HCEC 1CT (cell line): ENCODE data around the gene SRC.

ENCODE experiments used
- DNase-seq: peaks from one replicate; pipeline ENCODE4 v3.0.0-alpha.2; 2017

Gene SRC

GRCh38 chr20:37436527-37437186 is 90.7 kb downstream of the SRC start:
- DNase-seq: no peak

GRCh38 chr20:37437676-37438075 is 91.7 kb downstream of the SRC start:
- DNase-seq: no peak

GRCh38 chr20:37438464-37439222 is 92.7 kb downstream of the SRC start:
- no peak for DNase-seq

GRCh38 chr20:37439223-37439933 is 93.4 kb downstream of the SRC start:
- DNase-seq: no peak

GRCh38 chr20:37441023-37441422 is 95.1 kb downstream of the SRC start:
- no peak for DNase-seq

- DNase-seq: no peak
Observed at GRCh38 chr20:37442547-37442946, 96.6 kb downstream of the SRC start.

GRCh38 chr20:37442986-37443385 is 97.0 kb downstream of the SRC start:
- DNase-seq: no peak

GRCh38 chr20:37443596-37443995 is 97.7 kb downstream of the SRC start:
- DNase-seq: no peak

- no peak for DNase-seq
Observed at GRCh38 chr20:37445041-37445440, 99.1 kb downstream of the SRC start.

GRCh38 chr20:37446286-37447032 is 100.5 kb downstream of the SRC start:
- no peak for DNase-seq

GRCh38 chr20:37447688-37448087 is 101.7 kb downstream of the SRC start:
- DNase-seq: no peak

GRCh38 chr20:37449276-37449675 is 103.3 kb downstream of the SRC start:
- no peak for DNase-seq

- DNase-seq: no peak
Observed at GRCh38 chr20:37450344-37450743, 104.4 kb downstream of the SRC start.

- no peak for DNase-seq
Observed at GRCh38 chr20:37451616-37452015, 105.7 kb downstream of the SRC start.

GRCh38 chr20:37452236-37452635 is 106.3 kb downstream of the SRC start:
- DNase-seq: no peak

- DNase-seq: no peak
Observed at GRCh38 chr20:37453288-37453687, 107.3 kb downstream of the SRC start.

GRCh38 chr20:37453836-37454235 is 107.9 kb downstream of the SRC start:
- DNase-seq: no peak

GRCh38 chr20:37454636-37455385 is 108.9 kb downstream of the SRC start:
- no peak for DNase-seq
